Ishikawa (cell line): ENCODE measurements around the gene PLXNA4.
A peak's percentile ranks its signal among the peaks of the same experiment; 100 is the strongest.

Experiments used
- CEBPB ChIP-seq: IDR thresholded peaks from 2 replicates; pipeline ENCODE4 v1.6.1; 2012
- CREB1 ChIP-seq: IDR thresholded peaks from 2 replicates; pipeline ENCODE4 v1.6.1; 2012; ENCODE audit warnings: low read depth
- EGR1 ChIP-seq: IDR thresholded peaks from 2 replicates; pipeline ENCODE4 v1.6.1; 2012
- EP300 ChIP-seq: IDR thresholded peaks from 2 replicates; pipeline ENCODE4 v1.6.1; 2012; ENCODE audit warnings: borderline replicate concordance
- FOXM1 ChIP-seq: IDR thresholded peaks from 2 replicates; pipeline ENCODE4 v1.6.1; 2012; ENCODE audit warnings: low read depth, borderline replicate concordance
- MAX ChIP-seq: IDR thresholded peaks from 2 replicates; pipeline ENCODE4 v1.6.1; 2012
- NFIC ChIP-seq: IDR thresholded peaks from 2 replicates; pipeline ENCODE4 v1.6.1; 2012
- RAD21 ChIP-seq: IDR thresholded peaks from 2 replicates; pipeline ENCODE4 v1.6.1; 2012; ENCODE audit warnings: low read depth
- TAF1 ChIP-seq: IDR thresholded peaks from 2 replicates; pipeline ENCODE4 v1.6.1; 2012; ENCODE audit warnings: low read depth, mild to moderate bottlenecking
- TCF12 ChIP-seq: IDR thresholded peaks from 2 replicates; pipeline ENCODE4 v1.6.1; 2012; ENCODE audit warnings: low read depth
- TEAD4 ChIP-seq: IDR thresholded peaks from 2 replicates; pipeline ENCODE4 v1.6.1; 2012
- YY1 ChIP-seq: IDR thresholded peaks from 2 replicates; pipeline ENCODE4 v1.6.1; 2012; ENCODE audit warnings: low read depth
- ZBTB7A ChIP-seq: IDR thresholded peaks from 2 replicates; pipeline ENCODE4 v1.6.1; 2012; ENCODE audit warnings: low read depth
- TF ChIP-seq, protein P1 (sequence below): IDR thresholded peaks from 2 replicates; pipeline ENCODE4 v1.6.1; 2012
- TF ChIP-seq, protein P2 (sequence below): IDR thresholded peaks from 2 replicates; pipeline ENCODE4 v1.6.1; 2012; ENCODE audit warnings: low read depth, mild to moderate bottlenecking

PLXNA4 gene

GRCh38 chr7:132373041-132373440, 203.2 kb downstream of the PLXNA4 start:
- TF ChIP-seq, protein P1, sequence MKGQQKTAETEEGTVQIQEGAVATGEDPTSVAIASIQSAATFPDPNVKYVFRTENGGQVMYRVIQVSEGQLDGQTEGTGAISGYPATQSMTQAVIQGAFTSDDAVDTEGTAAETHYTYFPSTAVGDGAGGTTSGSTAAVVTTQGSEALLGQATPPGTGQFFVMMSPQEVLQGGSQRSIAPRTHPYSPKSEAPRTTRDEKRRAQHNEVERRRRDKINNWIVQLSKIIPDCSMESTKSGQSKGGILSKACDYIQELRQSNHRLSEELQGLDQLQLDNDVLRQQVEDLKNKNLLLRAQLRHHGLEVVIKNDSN, result no peak
- TF ChIP-seq YY1 (no peak), TEAD4 (no peak), EP300 (no peak), MAX (no peak), CREB1 (no peak)

GRCh38 chr7:132371948-132372347, 204.3 kb downstream of the PLXNA4 start:
- no peak for TF ChIP-seq EP300
- TF ChIP-seq, protein P1, result peak; percentile 18; the same call in 1 of the 2 replicates

GRCh38 chr7:132368246-132368900, 207.9 kb downstream of the PLXNA4 start:
- TF ChIP-seq FOXM1 (no peak), TAF1 (no peak), TEAD4 (no peak), EP300 (no peak), TCF12 (no peak)

DNA sequence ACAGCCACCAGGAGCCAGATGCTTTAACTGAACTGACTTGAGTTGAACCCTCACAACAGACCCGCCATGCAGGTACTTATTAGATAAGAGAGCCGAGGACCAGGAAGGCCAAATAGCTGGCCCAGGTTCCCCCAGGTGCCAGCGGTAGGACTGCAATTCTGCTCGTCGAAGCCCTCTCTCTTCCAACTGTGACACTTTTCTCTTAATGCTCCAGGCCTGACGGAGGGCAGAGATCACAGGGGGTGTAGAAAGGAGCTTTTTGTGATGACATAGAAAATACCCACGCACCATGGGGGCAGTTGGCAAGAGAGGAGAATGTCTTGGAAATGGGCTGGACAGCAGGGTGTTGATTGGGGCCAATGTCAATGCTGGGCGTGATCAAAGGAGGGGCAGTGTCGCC, 208.5 kb downstream of the PLXNA4 start:
- TF ChIP-seq NFIC (no peak), RAD21 (no peak), CREB1 (no peak), TAF1 (no peak), EP300 (no peak), ZBTB7A (no peak), TEAD4 (no peak), EGR1 (no peak), MAX (no peak), YY1 (no peak), CEBPB (no peak), TCF12 (no peak)
- TF ChIP-seq, protein P1, result no peak
- TF ChIP-seq, protein P2, sequence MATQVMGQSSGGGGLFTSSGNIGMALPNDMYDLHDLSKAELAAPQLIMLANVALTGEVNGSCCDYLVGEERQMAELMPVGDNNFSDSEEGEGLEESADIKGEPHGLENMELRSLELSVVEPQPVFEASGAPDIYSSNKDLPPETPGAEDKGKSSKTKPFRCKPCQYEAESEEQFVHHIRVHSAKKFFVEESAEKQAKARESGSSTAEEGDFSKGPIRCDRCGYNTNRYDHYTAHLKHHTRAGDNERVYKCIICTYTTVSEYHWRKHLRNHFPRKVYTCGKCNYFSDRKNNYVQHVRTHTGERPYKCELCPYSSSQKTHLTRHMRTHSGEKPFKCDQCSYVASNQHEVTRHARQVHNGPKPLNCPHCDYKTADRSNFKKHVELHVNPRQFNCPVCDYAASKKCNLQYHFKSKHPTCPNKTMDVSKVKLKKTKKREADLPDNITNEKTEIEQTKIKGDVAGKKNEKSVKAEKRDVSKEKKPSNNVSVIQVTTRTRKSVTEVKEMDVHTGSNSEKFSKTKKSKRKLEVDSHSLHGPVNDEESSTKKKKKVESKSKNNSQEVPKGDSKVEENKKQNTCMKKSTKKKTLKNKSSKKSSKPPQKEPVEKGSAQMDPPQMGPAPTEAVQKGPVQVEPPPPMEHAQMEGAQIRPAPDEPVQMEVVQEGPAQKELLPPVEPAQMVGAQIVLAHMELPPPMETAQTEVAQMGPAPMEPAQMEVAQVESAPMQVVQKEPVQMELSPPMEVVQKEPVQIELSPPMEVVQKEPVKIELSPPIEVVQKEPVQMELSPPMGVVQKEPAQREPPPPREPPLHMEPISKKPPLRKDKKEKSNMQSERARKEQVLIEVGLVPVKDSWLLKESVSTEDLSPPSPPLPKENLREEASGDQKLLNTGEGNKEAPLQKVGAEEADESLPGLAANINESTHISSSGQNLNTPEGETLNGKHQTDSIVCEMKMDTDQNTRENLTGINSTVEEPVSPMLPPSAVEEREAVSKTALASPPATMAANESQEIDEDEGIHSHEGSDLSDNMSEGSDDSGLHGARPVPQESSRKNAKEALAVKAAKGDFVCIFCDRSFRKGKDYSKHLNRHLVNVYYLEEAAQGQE, result no peak

DNA sequence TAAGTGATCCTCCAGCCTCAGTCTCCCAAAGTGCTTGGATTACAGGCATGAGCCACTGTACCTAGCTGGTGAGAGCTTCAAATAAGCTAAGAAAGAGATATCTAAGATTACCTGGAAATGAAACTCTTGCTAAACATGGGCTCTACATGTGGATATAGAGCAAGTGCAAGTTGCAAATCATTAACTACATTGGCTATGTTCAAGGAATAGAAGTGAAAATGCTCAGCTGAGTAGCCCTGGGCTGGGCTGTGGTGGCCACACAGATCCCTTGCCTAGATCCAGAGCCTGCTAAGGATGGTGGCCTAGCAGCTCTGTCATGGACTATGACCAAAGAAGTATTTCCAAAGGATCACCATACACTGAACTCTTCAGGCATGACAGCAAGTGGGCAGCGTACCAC, 209.3 kb downstream of the PLXNA4 start:
- TF ChIP-seq EP300, result no peak
- TF ChIP-seq TCF12, result no peak
- no peak for TF ChIP-seq MAX
- TF ChIP-seq CREB1, result no peak
- TF ChIP-seq, protein P2, result no peak
- no peak for TF ChIP-seq FOXM1
- TF ChIP-seq NFIC, result no peak
- no peak for TF ChIP-seq CEBPB
- TF ChIP-seq RAD21, result no peak
- TF ChIP-seq TEAD4, result no peak
- no peak for TF ChIP-seq TAF1
- no peak for TF ChIP-seq ZBTB7A
- TF ChIP-seq, protein P1, result no peak
- TF ChIP-seq YY1, result no peak
- TF ChIP-seq EGR1, result no peak
